Stimulated activated CD4-positive, alpha-beta T cell treated with anti-CD3 and anti-CD28 coated beads, Interleukin-12 subunit alpha, Interleukin-12 subunit beta, amount 100 ng/mL, for 24 hours (primary cell): ENCODE results near the gene PRR30.

Source experiments
- DNase-seq, 2 experiments: peaks; one replicate each; pipeline ENCODE4 v3.0.0-alpha.2; 2020; ENCODE audit warnings: low read depth in 2 of 2

The PRR30 gene

GRCh38 chr2:27154488-27154887 lies 15.3 kb upstream of the PRR30 start:
- DNase-seq = no peak

GRCh38 chr2:27152796-27153464 lies 13.7 kb upstream of the PRR30 start:
- no peak for DNase-seq

- no peak for DNase-seq
Measured at GRCh38 chr2:27152102-27152795, 13.0 kb upstream of the PRR30 start.

- DNase-seq = no peak
Measured at GRCh38 chr2:27150639-27151230, 11.5 kb upstream of the PRR30 start.

- DNase-seq = no peak
Measured at GRCh38 chr2:27149570-27150405, 10.6 kb upstream of the PRR30 start.

GRCh38 chr2:27148801-27149439 lies 9.7 kb upstream of the PRR30 start, which contains the start of gene TCF23:
TCF23 (plus strand) TSS chr2:27149004; CDS start chr2:27149134, 130 bp downstream.
- DNase-seq = no peak

- no peak for DNase-seq
Measured at GRCh38 chr2:27147935-27148334, 8.7 kb upstream of the PRR30 start.

GRCh38 chr2:27145682-27146081 lies 6.5 kb upstream of the PRR30 start:
- no peak for DNase-seq

- no peak for DNase-seq
Measured at GRCh38 chr2:27143285-27143684, 4.1 kb upstream of the PRR30 start.

GRCh38 chr2:27138111-27138510 lies 1.1 kb downstream of the PRR30 start:
- no peak for DNase-seq

GRCh38 chr2:27137322-27137935 lies 1.8 kb downstream of the PRR30 start:
- DNase-seq = no peak

- no peak for DNase-seq
Measured at GRCh38 chr2:27136751-27137150, 2.5 kb downstream of the PRR30 start.

- no peak for DNase-seq
Measured at GRCh38 chr2:27135478-27135955, 3.7 kb downstream of the PRR30 start.

- no peak for DNase-seq
Measured at GRCh38 chr2:27134781-27135477, 4.3 kb downstream of the PRR30 start.

GRCh38 chr2:27133905-27134780 lies 5.1 kb downstream of the PRR30 start, which contains the start of gene PREB:
PREB (minus strand) TSS chr2:27134636; CDS start chr2:27134421, 215 bp downstream.
- DNase-seq = peak; percentile 94 to 98

- no peak for DNase-seq
Measured at GRCh38 chr2:27133195-27133875, 5.9 kb downstream of the PRR30 start.

- DNase-seq = no peak
Measured at GRCh38 chr2:27131429-27131828, 7.8 kb downstream of the PRR30 start.

GRCh38 chr2:27130396-27130795 lies 8.8 kb downstream of the PRR30 start:
- DNase-seq = no peak
